Fibroblast of lung (primary cell): ENCODE data around the gene COPS6.

Experiments used
- CTCF ChIP-seq, 2 donors: IDR thresholded peaks in 1 of 2; conservative IDR thresholded peaks in 1 of 2; 1 replicate in 1 of 2; 2 replicates in 1 of 2; pipeline ENCODE4 v1.5.1; 2011 to 2012; ENCODE audit warnings: low read length in 2 of 2, control low read depth in 1 of 2, inconsistent platforms in 1 of 2, low read depth in 1 of 2, mild to moderate bottlenecking in 1 of 2
- EZH2 ChIP-seq: IDR thresholded peaks from 2 replicates; pipeline ENCODE4 v1.5.1; 2012; ENCODE audit warnings: low read length, control low read depth, mild to moderate bottlenecking; ENCODE audit errors: missing control alignments

- no peak for TF ChIP-seq CTCF (conservative IDR thresholded peaks at IDR 0.05 in 1 of 2, IDR thresholded peaks at IDR 0.05 in 1 of 2; ENCODE audit: low read depth in 1 of 2, low read length in 2 of 2)
- TF ChIP-seq EZH2: no peak
These were observed 17.6 kb upstream of the COPS6 start for GRCh38 chr7:100071018-100071723.
